Mesendoderm (in vitro differentiated cells): ENCODE data around the gene RNF115.

ENCODE experiments used
- DNase-seq: peaks from one replicate; pipeline ENCODE4 v3.0.0; 2013
- H2AK5ac ChIP-seq: 2 replicates; pipeline ENCODE4 v1.6.1; 2013; ENCODE audit warnings: low read length, inconsistent platforms
- H2BK120ac ChIP-seq: 2 replicates; pipeline ENCODE4 v1.6.1; 2013; ENCODE audit warnings: low read depth, mild to moderate bottlenecking, low read length, moderate library complexity, mixed read lengths
- H2BK15ac ChIP-seq: replicated peaks from 2 replicates; pipeline ENCODE4 v1.6.1; 2013; ENCODE audit warnings: low read depth, mild to moderate bottlenecking, moderate library complexity
- H2BK5ac ChIP-seq: 2 replicates; pipeline ENCODE4 v1.6.1; 2013; ENCODE audit warnings: low read length, inconsistent platforms
- H3K18ac ChIP-seq: 2 replicates; pipeline ENCODE4 v1.6.1; 2013; ENCODE audit warnings: mild to moderate bottlenecking, low read length, mixed read lengths
- H3K23ac ChIP-seq: one replicate; pipeline ENCODE4 v1.6.1; 2013; ENCODE audit warnings: low read length
- H3K27ac ChIP-seq: 2 replicates; pipeline ENCODE4 v1.5.1; 2013; ENCODE audit warnings: low read depth, mild to moderate bottlenecking, inconsistent platforms, low read length, moderate library complexity
- H3K27me3 ChIP-seq: 2 replicates; pipeline ENCODE4 v1.6.1; 2013; ENCODE audit warnings: low read length, control low read depth, mild to moderate bottlenecking, inconsistent platforms; ENCODE audit not compliant: insufficient read depth, poor library complexity
- H3K36me3 ChIP-seq: 2 replicates; pipeline ENCODE4 v1.6.1; 2013; ENCODE audit warnings: low read length, inconsistent platforms; ENCODE audit not compliant: control insufficient read depth, insufficient read depth
- H3K4ac ChIP-seq: one replicate; pipeline ENCODE4 v1.6.1; 2013; ENCODE audit warnings: low read depth, mild to moderate bottlenecking, low read length, moderate library complexity
- H3K4me1 ChIP-seq: 2 replicates; pipeline ENCODE4 v1.6.1; 2013; ENCODE audit warnings: low read depth, low read length, inconsistent platforms; ENCODE audit not compliant: control insufficient read depth
- H3K4me2 ChIP-seq: 2 replicates; pipeline ENCODE4 v1.6.1; 2013; ENCODE audit warnings: low read length
- H3K4me3 ChIP-seq: 2 replicates; pipeline ENCODE4 v1.5.1; 2013; ENCODE audit warnings: mild to moderate bottlenecking, low read length
- H3K56ac ChIP-seq: one replicate; pipeline ENCODE4 v1.6.1; 2013; ENCODE audit warnings: low read length
- H3K79me1 ChIP-seq: 2 replicates; pipeline ENCODE4 v1.6.1; 2013; ENCODE audit warnings: low read length, inconsistent platforms
- H3K79me2 ChIP-seq: 2 replicates; pipeline ENCODE4 v1.6.1; 2013; ENCODE audit warnings: mild to moderate bottlenecking, low read length; ENCODE audit not compliant: control insufficient read depth, insufficient read depth
- H3K9ac ChIP-seq: 2 replicates; pipeline ENCODE4 v1.6.1; 2013; ENCODE audit warnings: low read length, inconsistent platforms
- H4K5ac ChIP-seq: one replicate; pipeline ENCODE4 v1.6.1; 2013; ENCODE audit warnings: low read length
- H4K8ac ChIP-seq: one replicate; pipeline ENCODE4 v1.6.1; 2013; ENCODE audit warnings: low read depth, mild to moderate bottlenecking, control low read depth, low read length, moderate library complexity
- WGBS: extraction: QIAGEN DNeasy Blood & Tissue Kit; methylation state at CpG from one replicate; pipeline ENCODE4 v1.1.7; 2013; ENCODE audit warnings: low lambda C conversion rate, missing lambda C conversion rate; ENCODE audit not compliant: insufficient coverage; ENCODE audit errors: extremely low coverage; 5-methylcytosine and 5-hydroxymethylcytosine counted together

The RNF115 gene

GRCh38 chr1:145705622-145706021, 118.3 kb downstream of the RNF115 start:
- Histone ChIP-seq H3K9ac (no peak overlapping the region), H2BK5ac (no peak overlapping the region), H3K79me2 (no peaks in the 10 kb centered on the region), H2BK15ac (no peak overlapping the region), H3K27me3 (no peaks in the 10 kb centered on the region), H3K4me1 (peaks cover 3% of the 10 kb centered on the region), H2AK5ac (no peak overlapping the region), H4K8ac (no peak overlapping the region), H3K18ac (no peak overlapping the region), H3K56ac (no peak overlapping the region), H3K79me1 (no peaks in the 10 kb centered on the region), H3K27ac (no peak overlapping the region), H3K4ac (no peak overlapping the region), H3K23ac (no peak overlapping the region), H4K5ac (no peak overlapping the region), H2BK120ac (no peak overlapping the region), H3K4me3 (no peak overlapping the region), H3K36me3 (no peaks in the 10 kb centered on the region), H3K4me2 (no peak overlapping the region)
- no peak for DNase-seq
- WGBS, result no CpG with 5 or more reads among the region's 7 CpGs

GRCh38 chr1:145702826-145703225, 121.1 kb downstream of the RNF115 start:
- H2BK120ac ChIP-seq, result no peak overlapping the region
- no peaks in the 10 kb centered on the region for H3K27me3 ChIP-seq
- H3K4me1 ChIP-seq, result peaks cover 3% of the 10 kb centered on the region
- H3K27ac ChIP-seq, result no peak overlapping the region
- no peak overlapping the region for H2BK15ac ChIP-seq
- no peak overlapping the region for H4K5ac ChIP-seq
- H3K4me3 ChIP-seq, result no peak overlapping the region
- H2BK5ac ChIP-seq, result no peak overlapping the region
- no peak overlapping the region for H2AK5ac ChIP-seq
- H4K8ac ChIP-seq, result no peak overlapping the region
- WGBS, result no CpG with 5 or more reads among the region's 7 CpGs
- H3K4ac ChIP-seq, result no peak overlapping the region
- H3K4me2 ChIP-seq, result no peak overlapping the region
- H3K23ac ChIP-seq, result no peak overlapping the region
- H3K79me2 ChIP-seq, result no peaks in the 10 kb centered on the region
- H3K18ac ChIP-seq, result no peak overlapping the region
- H3K9ac ChIP-seq, result no peak overlapping the region
- H3K56ac ChIP-seq, result no peak overlapping the region
- H3K79me1 ChIP-seq, result no peaks in the 10 kb centered on the region
- DNase-seq, result no peak
- H3K36me3 ChIP-seq, result no peaks in the 10 kb centered on the region

GRCh38 chr1:145702052-145702451, 121.8 kb downstream of the RNF115 start:
- Histone ChIP-seq H3K4ac (no peak overlapping the region), H3K79me1 (no peaks in the 10 kb centered on the region), H3K56ac (no peak overlapping the region), H3K79me2 (no peaks in the 10 kb centered on the region), H3K9ac (no peak overlapping the region), H3K4me2 (no peak overlapping the region), H3K4me3 (no peak overlapping the region), H2BK5ac (no peak overlapping the region), H2AK5ac (no peak overlapping the region), H2BK120ac (no peak overlapping the region), H2BK15ac (no peak overlapping the region), H3K27ac (no peak overlapping the region), H4K8ac (no peak overlapping the region), H3K18ac (no peak overlapping the region), H4K5ac (no peak overlapping the region), H3K4me1 (peaks cover 1% of the 10 kb centered on the region), H3K36me3 (no peaks in the 10 kb centered on the region), H3K23ac (no peak overlapping the region), H3K27me3 (no peaks in the 10 kb centered on the region)
- WGBS, result no CpG with 5 or more reads among the region's 2 CpGs
- DNase-seq, result no peak

DNA sequence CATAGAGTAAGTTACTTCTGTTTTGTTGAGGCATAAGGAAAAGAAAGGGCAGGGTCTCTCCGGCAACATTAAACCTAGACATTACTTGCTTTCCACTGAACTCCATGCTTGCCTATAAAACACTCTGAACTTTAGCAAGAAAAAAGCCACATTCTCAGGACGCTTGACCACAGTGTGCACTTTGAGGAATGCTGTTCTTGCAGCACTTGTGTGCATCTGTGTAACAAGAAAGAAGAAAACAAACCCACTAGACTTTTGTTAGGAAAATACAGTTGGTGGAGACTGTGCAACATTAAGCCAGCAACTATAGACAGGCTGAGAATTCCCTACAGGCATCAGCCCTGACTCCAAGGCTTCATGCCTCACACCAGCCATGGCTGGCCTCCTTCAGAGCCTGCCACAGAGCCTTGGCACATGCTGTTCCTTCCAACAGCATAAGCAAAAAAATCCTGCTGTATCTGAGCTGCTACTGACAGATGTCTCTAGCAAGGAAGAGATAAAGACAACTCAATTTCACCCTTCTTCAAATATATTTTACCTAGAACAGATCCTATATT, 122.5 kb downstream of the RNF115 start:
- no CpG with 5 or more reads among the region's 2 CpGs for WGBS
- H3K79me2 ChIP-seq, result no peaks in the 10 kb centered on the region
- H3K4me3 ChIP-seq, result no peak overlapping the region
- H3K56ac ChIP-seq, result no peak overlapping the region
- no peaks in the 10 kb centered on the region for H3K4me1 ChIP-seq
- H3K23ac ChIP-seq, result no peak overlapping the region
- no peaks in the 10 kb centered on the region for H3K27me3 ChIP-seq
- H3K18ac ChIP-seq, result no peak overlapping the region
- no peaks in the 10 kb centered on the region for H3K79me1 ChIP-seq
- H3K4me2 ChIP-seq, result no peak overlapping the region
- no peak overlapping the region for H3K4ac ChIP-seq
- no peak overlapping the region for H4K8ac ChIP-seq
- no peak overlapping the region for H3K9ac ChIP-seq
- no peak overlapping the region for H2BK120ac ChIP-seq
- H2BK5ac ChIP-seq, result no peak overlapping the region
- no peak overlapping the region for H2AK5ac ChIP-seq
- DNase-seq, result no peak
- no peak overlapping the region for H4K5ac ChIP-seq
- no peak overlapping the region for H2BK15ac ChIP-seq
- H3K27ac ChIP-seq, result no peak overlapping the region
- H3K36me3 ChIP-seq, result no peaks in the 10 kb centered on the region

DNA sequence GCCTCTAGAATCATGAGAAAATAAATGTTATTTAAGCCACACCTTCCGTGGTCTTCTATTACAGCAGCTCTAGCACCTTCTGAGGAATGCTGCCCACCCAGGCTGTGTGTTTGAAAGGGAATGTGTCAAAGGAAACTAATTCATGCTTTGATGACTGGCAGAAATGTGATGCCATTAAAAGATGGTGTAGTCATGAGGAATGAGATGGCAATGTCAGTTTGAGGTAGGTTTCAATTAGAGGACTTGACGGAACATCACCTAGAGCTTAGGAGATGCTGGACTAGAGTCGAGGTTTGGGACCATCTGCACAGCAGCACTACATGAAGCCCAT, 127.3 kb downstream of the RNF115 start:
- H3K4ac ChIP-seq, result no peak overlapping the region
- H3K79me1 ChIP-seq, result no peaks in the 10 kb centered on the region
- no peak overlapping the region for H4K8ac ChIP-seq
- H3K27ac ChIP-seq, result no peak overlapping the region
- DNase-seq, result no peak
- no CpG with 5 or more reads among the region's 3 CpGs for WGBS
- H3K79me2 ChIP-seq, result no peaks in the 10 kb centered on the region
- no peak overlapping the region for H4K5ac ChIP-seq
- no peaks in the 10 kb centered on the region for H3K36me3 ChIP-seq
- H2BK120ac ChIP-seq, result no peak overlapping the region
- no peaks in the 10 kb centered on the region for H3K27me3 ChIP-seq
- no peak overlapping the region for H3K4me2 ChIP-seq
- no peak overlapping the region for H3K23ac ChIP-seq
- H3K4me1 ChIP-seq, result no peaks in the 10 kb centered on the region
- no peak overlapping the region for H3K9ac ChIP-seq
- no peak overlapping the region for H2BK5ac ChIP-seq
- H3K56ac ChIP-seq, result no peak overlapping the region
- H2AK5ac ChIP-seq, result no peak overlapping the region
- H3K4me3 ChIP-seq, result no peak overlapping the region
- no peak overlapping the region for H2BK15ac ChIP-seq
- no peak overlapping the region for H3K18ac ChIP-seq

DNA sequence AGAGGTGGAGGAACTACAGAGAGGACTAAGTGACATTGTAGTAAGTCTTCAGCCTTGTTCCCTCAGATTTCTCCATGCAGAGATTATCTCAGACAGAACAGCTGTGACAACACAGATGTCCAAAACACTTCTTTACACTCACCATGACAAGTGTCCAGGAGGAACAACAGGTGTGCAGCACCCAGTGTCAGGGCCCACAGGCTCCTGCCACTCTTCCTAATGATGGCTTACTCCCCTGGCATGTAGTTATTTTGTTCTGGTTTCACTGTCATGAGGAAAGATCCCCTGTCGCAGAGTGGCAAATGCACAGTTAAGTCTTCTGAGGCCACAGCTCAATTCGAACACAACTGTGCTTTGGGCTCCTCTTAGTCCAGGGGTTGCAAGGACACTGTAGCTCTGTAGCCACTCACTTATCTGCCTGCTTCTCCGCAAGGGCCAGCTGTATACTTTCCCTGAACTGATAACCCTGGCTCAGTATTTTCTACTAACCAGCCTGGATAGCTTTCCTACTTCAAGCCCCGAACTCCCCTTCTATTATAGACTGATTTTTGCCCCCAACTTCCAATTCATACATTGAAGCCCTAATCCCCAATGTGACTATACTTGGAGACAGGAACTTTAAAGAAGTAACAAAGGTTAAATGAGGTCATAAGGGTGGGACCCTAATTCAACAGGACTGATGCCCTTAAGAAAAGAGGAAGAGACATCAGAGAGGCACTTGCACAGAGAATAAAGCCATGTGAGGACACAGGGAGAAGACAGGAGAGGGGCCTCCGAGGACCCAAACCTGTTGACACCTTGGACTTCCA, 127.9 kb downstream of the RNF115 start:
- Histone ChIP-seq H4K8ac (no peak overlapping the region), H3K36me3 (no peaks in the 10 kb centered on the region), H3K4me3 (no peak overlapping the region), H3K23ac (no peak overlapping the region), H3K27me3 (no peaks in the 10 kb centered on the region), H3K56ac (no peak overlapping the region), H3K79me2 (no peaks in the 10 kb centered on the region), H2BK5ac (no peak overlapping the region), H3K9ac (no peak overlapping the region), H3K4ac (no peak overlapping the region), H3K4me1 (no peaks in the 10 kb centered on the region), H2BK15ac (no peak overlapping the region), H3K18ac (no peak overlapping the region), H3K27ac (no peak overlapping the region), H2AK5ac (no peak overlapping the region), H2BK120ac (no peak overlapping the region), H4K5ac (no peak overlapping the region), H3K79me1 (no peaks in the 10 kb centered on the region), H3K4me2 (no peak overlapping the region)
- no CpG with 5 or more reads among the region's 5 CpGs for WGBS
- no peak for DNase-seq
